ENCODE results near the gene GSTCD.
"Not testable (repeated sequence)": the region's sequence is repeated elsewhere in the genome, so short reads cannot be mapped to it uniquely, and the experiment has no call there.

- not testable (repeated sequence) for TF ChIP-seq ZNF138 (CRISPR knock-in tag; conservative IDR thresholded peaks at IDR 0.05); ZNF232 (CRISPR knock-in tag; IDR thresholded peaks at IDR 0.05); CTCF (IDR thresholded peaks at IDR 0.05); NR2C2 (CRISPR knock-in tag; IDR thresholded peaks at IDR 0.05); RORB (CRISPR knock-in tag; IDR thresholded peaks at IDR 0.05); AFF4 (CRISPR knock-in tag; IDR thresholded peaks at IDR 0.05; ENCODE audit: borderline replicate concordance); MXD4 (CRISPR knock-in tag; IDR thresholded peaks at IDR 0.05; ENCODE audit: borderline replicate concordance); NFE2L1 (CRISPR knock-in tag; IDR thresholded peaks at IDR 0.05)
Measured at GRCh38 chr4:105729895-105730294, 21.3 kb downstream of the GSTCD start.

Measured in WTC11 (cell line).